Small intestine (tissue), 16 donors: Measurements from ENCODE around the gene PISD. TPM values are rescaled to one million over a fixed set of nuclear protein-coding genes. Genes with fewer than 3 reads are reported as not detected.
A peak's percentile ranks its signal among the peaks of the same experiment; 100 is the strongest.
"Not testable (repeated sequence)": the region's sequence is repeated elsewhere in the genome, so short reads cannot be mapped to it uniquely, and the experiment has no call there.

Source experiments
- DNase-seq, 2 donors: peaks; one replicate each; pipeline versions ENCODE4 v3.0.0 to v3.0.0-alpha.2; 2013
- FAIRE-seq: peaks from 2 replicates; lab custom pipeline; 2012; peaks lifted over from hg19 to GRCh38; lab: Jason Lieb, UNC
- H3K27ac ChIP-seq, 3 donors: one replicate each; pipeline ENCODE4 v1.5.1; 2013; ENCODE audit warnings: low read length in 2 of 3, mild to moderate bottlenecking in 2 of 3, control low read depth in 1 of 3, inconsistent platforms in 1 of 3, low read depth in 1 of 3, moderate library complexity in 1 of 3
- H3K27me3 ChIP-seq, 3 donors: one replicate each; pipeline ENCODE4 v1.6.1; 2013; ENCODE audit warnings: low read length in 3 of 3, inconsistent platforms in 1 of 3; ENCODE audit not compliant: control insufficient read depth in 3 of 3, insufficient read depth in 3 of 3
- H3K36me3 ChIP-seq, 3 donors: one replicate each; pipeline ENCODE4 v1.6.1; 2013; ENCODE audit warnings: low read length in 3 of 3, inconsistent platforms in 1 of 3, low read depth in 1 of 3, mild to moderate bottlenecking in 1 of 3, moderate library complexity in 1 of 3; ENCODE audit not compliant: control insufficient read depth in 3 of 3, insufficient read depth in 2 of 3
- H3K4me1 ChIP-seq, 3 donors: one replicate each; pipeline ENCODE4 v1.6.1; 2013; ENCODE audit warnings: low read length in 2 of 3, inconsistent platforms in 1 of 3, low read depth in 1 of 3, mild to moderate bottlenecking in 1 of 3, moderate library complexity in 1 of 3; ENCODE audit not compliant: control insufficient read depth in 3 of 3, insufficient read depth in 2 of 3
- H3K4me3 ChIP-seq, 3 donors: one replicate each; pipeline ENCODE4 v1.5.1; 2013; ENCODE audit warnings: low read length in 3 of 3, control low read depth in 1 of 3, inconsistent platforms in 1 of 3, low read depth in 1 of 3, mild to moderate bottlenecking in 1 of 3, moderate library complexity in 1 of 3
- H3K9me3 ChIP-seq, 2 donors: one replicate each; pipeline ENCODE4 v1.6.1; 2013; ENCODE audit warnings: low read depth in 1 of 2, low read length in 1 of 2; ENCODE audit not compliant: control insufficient read depth in 2 of 2, insufficient read depth in 1 of 2
- WGBS, 3 donors: extraction: QIAGEN DNeasy Blood & Tissue Kit; methylation state at CpG; one replicate each; pipeline ENCODE4 v1.1.7; 2013; 5-methylcytosine and 5-hydroxymethylcytosine counted together
- long read RNA-seq, 10 donors: transcript quantifications; one replicate each; lab custom pipeline, GENCODE V29; 2026
- polyA plus RNA-seq, 4 donors: library from polyadenylated mRNA; stranded (reverse) in 3 of 4; unstranded in 1 of 4; fragments of 200-250 nt in 3 of 4; fragments of 120-200 nt in 1 of 4; gene quantifications; one replicate each; pipeline versions ENCODE4 v1.2.1 to v1.2.3, GENCODE V29; 2013
- donor health status: healthy with polysubstance abuse.
- donor health status: control.
- donor health status: control.
- donor health status: Bipolar disorder and iron deficiency.
- donor health status: healthy.

The PISD gene
- polyA plus RNA-seq = 10 to 100 TPM; 17.3 to 45.7 (median 26.7) TPM
- long read RNA-seq, donor 1, transcript PISD-209 (8 exons, 1,963 nt) = major isoform, 8 of 15 reads
- long read RNA-seq, donor 1, partial matches to known transcripts = 7 of 15 reads
- long read RNA-seq, donor 1, other reads (novel, unspliced or antisense) = 0 of 15 reads
- long read RNA-seq, donor 2, partial matches to known transcripts = 0 of 4 reads
- long read RNA-seq, donor 2, other reads (novel, unspliced or antisense) = 0 of 4 reads
- long read RNA-seq, donor 3, partial matches to known transcripts = 0 of 3 reads
- long read RNA-seq, donor 3, other reads (novel, unspliced or antisense) = 0 of 3 reads
- long read RNA-seq, donor 4 = 0 reads
- long read RNA-seq, donor 5 = 0 reads
- long read RNA-seq, donor 6, partial matches to known transcripts = 0 of 3 reads
- long read RNA-seq, donor 6, other reads (novel, unspliced or antisense) = 0 of 3 reads
- long read RNA-seq, donor 7, transcript PISD-209 (8 exons, 1,963 nt) = major isoform, 6 of 6 reads
- long read RNA-seq, donor 7, partial matches to known transcripts = 0 of 6 reads
- long read RNA-seq, donor 7, other reads (novel, unspliced or antisense) = 0 of 6 reads
- long read RNA-seq, donor 8 = 0 reads
- long read RNA-seq, donor 9 = 0 reads
- long read RNA-seq, donor 10, partial matches to known transcripts = 0 of 2 reads
- long read RNA-seq, donor 10, other reads (novel, unspliced or antisense) = 0 of 2 reads

- Histone ChIP-seq H3K9me3 (no peaks in the 10 kb centered on the region), H3K4me1 (peaks cover 2 to 11% (median 6%) of the 10 kb centered on the region in 3 donors), H3K27me3 (no peaks in the 10 kb centered on the region), H3K27ac (peak within 1 kb of the TSS; percentile 86 to 96 (median 95)), H3K36me3 (peaks cover 0 to 6% (median 0%) of the 10 kb centered on the region in 3 donors), H3K4me3 (peak within 1 kb of the TSS; percentile 64 to 95 (median 70))
- WGBS, 3 donors = 0 to 3% (median 1%) methylated on average over 48 to 52 of the region's 52 CpGs
- FAIRE-seq (no peak), DNase-seq (peak; percentile 98 to 100)
Measured at GRCh38 chr22:31661851-31662667, at the start of gene PISD. TSS of gene PISD (minus strand) at chr22:31662215. CDS start at chr22:31662208, 7 bp downstream.

GRCh38 chr22:31711226-31711625 is 49.2 kb upstream of the PISD start:
- H3K27ac ChIP-seq, DNase-seq, FAIRE-seq, H3K4me1 ChIP-seq, H3K4me3 ChIP-seq, H3K27me3 ChIP-seq, H3K9me3 ChIP-seq: not testable (repeated sequence)
- 93 to 98% (median 95%) methylated on average over 12 of the region's 12 CpGs for WGBS, 3 donors
- H3K36me3 ChIP-seq = peaks cover 15 to 46% (median 22%) of the 10 kb centered on the region in 3 donors

- Histone ChIP-seq H3K27me3 (no peaks in the 10 kb centered on the region), H3K4me3 (no peak overlapping the region), H3K27ac (no peak overlapping the region), H3K4me1 (no peaks in the 10 kb centered on the region), H3K36me3 (peaks cover 6 to 63% (median 19%) of the 10 kb centered on the region in 3 donors), H3K9me3 (no peaks in the 10 kb centered on the region)
- no peak for FAIRE-seq
- 86 to 93% (median 92%) methylated on average over 8 of the region's 8 CpGs for WGBS, 3 donors
- DNase-seq = no peak
Measured at GRCh38 chr22:31707519-31707918, 45.5 kb upstream of the PISD start.

GRCh38 chr22:31695423-31695822 is 33.4 kb upstream of the PISD start:
- 84 to 90% (median 86%) methylated on average over 4 of the region's 4 CpGs for WGBS, 3 donors
- DNase-seq (no peak), FAIRE-seq (no peak)
- peaks cover 5 to 59% (median 5%) of the 10 kb centered on the region in 3 donors for H3K36me3 ChIP-seq
- no peaks in the 10 kb centered on the region for H3K9me3 ChIP-seq
- no peaks in the 10 kb centered on the region for H3K4me1 ChIP-seq
- no peak overlapping the region for H3K27ac ChIP-seq
- H3K4me3 ChIP-seq = no peak overlapping the region
- no peaks in the 10 kb centered on the region for H3K27me3 ChIP-seq

GRCh38 chr22:31694046-31694445 is 32.0 kb upstream of the PISD start:
- not testable (repeated sequence) for FAIRE-seq
- WGBS, 3 donors = 97 to 99% (median 98%) methylated on average over 11 of the region's 11 CpGs

GRCh38 chr22:31692186-31692886 is 30.3 kb upstream of the PISD start:
- 91 to 100% (median 95%) methylated on average over 1 of the region's 1 CpG for WGBS, 3 donors
- Histone ChIP-seq H3K27ac (peak overlapping the region in 1 of 3 donors; percentile 66), H3K9me3 (no peaks in the 10 kb centered on the region), H3K4me1 (no peaks in the 10 kb centered on the region), H3K4me3 (no peak overlapping the region), H3K36me3 (peaks cover 3 to 59% (median 7%) of the 10 kb centered on the region in 3 donors), H3K27me3 (no peaks in the 10 kb centered on the region)
- FAIRE-seq (no peak), DNase-seq (peak in 1 of 2 donors; percentile 23)

More at GRCh38 chr22:31694046-31694445, 32.0 kb upstream of the PISD start:
- not testable (repeated sequence) for H3K4me3 ChIP-seq, H3K4me1 ChIP-seq, DNase-seq, H3K27ac ChIP-seq, H3K27me3 ChIP-seq, H3K9me3 ChIP-seq
- peaks cover 5 to 65% (median 5%) of the 10 kb centered on the region in 3 donors for H3K36me3 ChIP-seq

- 92 to 97% (median 97%) methylated on average over 3 of the region's 3 CpGs for WGBS, 3 donors
- no peak for DNase-seq
- FAIRE-seq = no peak
- Histone ChIP-seq H3K36me3 (peaks cover 3 to 61% (median 7%) of the 10 kb centered on the region in 3 donors), H3K4me3 (no peak overlapping the region), H3K27me3 (no peaks in the 10 kb centered on the region), H3K9me3 (no peaks in the 10 kb centered on the region), H3K4me1 (no peaks in the 10 kb centered on the region), H3K27ac (no peak overlapping the region)
Measured at GRCh38 chr22:31691408-31691807, 29.4 kb upstream of the PISD start.
